K562 (cell line): ENCODE results near the gene ANKRD7. TPM values are rescaled to one million over a fixed set of nuclear protein-coding genes. Genes with fewer than 3 reads are reported as not detected.

Source experiments
- C11orf30 ChIP-seq: fragments of 450-650 bp; IDR thresholded peaks from 2 replicates; pipeline ENCODE4 v1.6.1; 2016; ENCODE audit warnings: low read depth, mild to moderate bottlenecking
- CHD1 ChIP-seq: fragments of 200-600 bp; sonication (generic); IDR thresholded peaks from one replicate; pipeline ENCODE4 v1.6.1; 2012; ENCODE audit warnings: mild to moderate bottlenecking, moderate library complexity, low read length, inconsistent platforms
- ETV6 ChIP-seq, 3 experiments: fragments of 150-350 bp in 1 of 3; sonication (generic) in 1 of 3; formaldehyde crosslinking in 1 of 3; IDR thresholded peaks; 2 replicates each; pipeline versions ENCODE4 v1.6.1 to v1.8.0; 2014 to 2022; ENCODE audit warnings: borderline replicate concordance in 2 of 3, low read depth in 2 of 3, antibody characterized with exemption in 1 of 3, low read length in 1 of 3, mild to moderate bottlenecking in 1 of 3, missing genetic modification reagents in 1 of 3
- MECOM ChIP-seq: fragments of 250-450 bp; sonication (Bioruptor Pico); IDR thresholded peaks from 2 replicates; pipeline ENCODE4 v1.8.0; 2022; ENCODE audit warnings: inconsistent platforms
- MEF2D ChIP-seq: conservative IDR thresholded peaks from 2 replicates; pipeline ENCODE4 v1.6.1; 2016; ENCODE audit warnings: low read depth, missing genetic modification characterization, missing compliant biosample characterization
- PHB ChIP-seq: fragments of 250-450 bp; sonication (Bioruptor Pico); IDR thresholded peaks from 2 replicates; pipeline ENCODE4 v1.5.0; 2021
- SMARCE1 ChIP-seq: fragments of 450-650 bp; IDR thresholded peaks from 2 replicates; pipeline ENCODE4 v1.7.1; 2016; ENCODE audit warnings: mild to moderate bottlenecking
- SPI1 ChIP-seq: IDR thresholded peaks from 2 replicates; pipeline ENCODE4 v1.6.1; 2011; ENCODE audit warnings: low read depth, low read length, control low read depth, borderline replicate concordance
- ZFP1 ChIP-seq: fragments of 450-650 bp; formaldehyde crosslinking; IDR thresholded peaks from 2 replicates; pipeline ENCODE4 v1.4.0; 2020; ENCODE audit warnings: mild to moderate bottlenecking, mixed read lengths
- ZNF384 ChIP-seq: IDR thresholded peaks from 2 replicates; pipeline ENCODE4 v1.6.1; 2012; ENCODE audit warnings: low read depth, low read length, improper control_type of control experiment
- polyA plus RNA-seq, 8 experiments: library from polyadenylated mRNA; depleted of rRNA in 4 of 8; stranded (reverse) in 5 of 8; unstranded in 3 of 8; fragments of >200 nt; fragmentation: Nextera tagmentation in 2 of 8; fragmentation: Illumina TruSeq in 1 of 8; extraction: Ambion mirVana in 2 of 8; extraction: Trizol in 1 of 8; gene quantifications; 2 replicates each; pipeline versions ENCODE4 v1.2.1 to v1.2.3, GENCODE V29; 2011 to 2014; ENCODE audit warnings: inconsistent platforms in 1 of 8, missing spikeins in 1 of 8
- total RNA-seq, 7 experiments: library from RNA; depleted of rRNA in 6 of 7; stranded (reverse); fragments of >200 nt in 6 of 7; fragmentation: Illumina TruSeq in 2 of 7; extraction: Trizol in 2 of 7; gene quantifications; 2 replicates each; pipeline versions ENCODE4 v1.2.1 to v1.2.3, GENCODE V29; 2011 to 2021; ENCODE audit warnings: low replicate concordance in 1 of 7
- TF ChIP-seq, protein P1 (sequence below): fragments of 450-650 bp; formaldehyde crosslinking; IDR thresholded peaks from 2 replicates; pipeline ENCODE4 v1.4.0; 2022; ENCODE audit warnings: mild to moderate bottlenecking, moderate library complexity
- TF ChIP-seq, protein P2 (sequence below): fragments of 200-600 bp; sonication (generic); IDR thresholded peaks from one replicate; pipeline ENCODE4 v1.6.1; 2012; ENCODE audit warnings: mild to moderate bottlenecking, low read depth, low read length, inconsistent platforms

ANKRD7 gene
- total and polyA plus RNA-seq, 9 of the 15 experiments (the other 6 are each of a cell fraction or from before 2014, with no cell fraction given): 0.33 TPM; not detected in 8

DNA sequence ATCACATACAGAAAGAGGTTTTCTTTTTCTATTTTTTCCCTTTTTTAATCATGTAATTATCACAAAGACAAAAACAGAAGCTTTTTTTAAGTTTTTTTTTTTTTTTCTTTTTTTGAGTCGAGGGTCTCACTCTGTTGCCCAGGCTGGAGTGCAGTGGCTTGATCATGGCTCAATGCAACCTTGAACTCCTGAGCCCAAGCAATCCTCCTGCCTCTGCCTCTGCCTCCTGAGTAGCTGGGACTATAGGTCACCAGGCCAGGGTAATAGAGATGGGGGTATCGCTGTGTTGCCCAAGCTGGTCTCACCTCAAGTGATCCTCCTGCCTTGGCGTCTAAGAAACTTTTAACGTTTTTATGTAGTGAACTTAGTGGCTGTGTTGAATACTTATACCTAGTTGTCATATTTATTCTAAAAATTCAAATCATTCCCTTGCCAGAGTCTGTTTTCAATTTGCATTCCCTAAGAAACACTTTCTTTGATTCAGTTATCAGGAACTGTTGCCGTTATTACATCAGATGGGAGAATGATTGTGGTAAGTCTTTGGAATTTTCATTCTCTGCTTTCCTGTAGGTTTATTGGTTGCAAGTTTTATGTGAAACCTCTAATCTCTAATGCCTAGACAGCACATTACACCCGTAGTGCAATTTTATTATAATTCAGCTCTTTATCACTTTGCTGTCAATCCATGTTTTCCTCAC lies 39.2 kb upstream of the ANKRD7 start (continued):
- TF ChIP-seq ETV6 (IDR thresholded peaks at IDR 0.05; ENCODE audit: borderline replicate concordance in 1 of 2, low read depth in 2 of 2, low read length in 1 of 2): no peak
- TF ChIP-seq ETV6 (CRISPR knock-in tag; IDR thresholded peaks at IDR 0.05; ENCODE audit: borderline replicate concordance): no peak
- TF ChIP-seq MECOM (CRISPR knock-in tag): no peak
- peak; percentile 82 for TF ChIP-seq CHD1
- TF ChIP-seq ZFP1: no peak
- TF ChIP-seq, protein P1, sequence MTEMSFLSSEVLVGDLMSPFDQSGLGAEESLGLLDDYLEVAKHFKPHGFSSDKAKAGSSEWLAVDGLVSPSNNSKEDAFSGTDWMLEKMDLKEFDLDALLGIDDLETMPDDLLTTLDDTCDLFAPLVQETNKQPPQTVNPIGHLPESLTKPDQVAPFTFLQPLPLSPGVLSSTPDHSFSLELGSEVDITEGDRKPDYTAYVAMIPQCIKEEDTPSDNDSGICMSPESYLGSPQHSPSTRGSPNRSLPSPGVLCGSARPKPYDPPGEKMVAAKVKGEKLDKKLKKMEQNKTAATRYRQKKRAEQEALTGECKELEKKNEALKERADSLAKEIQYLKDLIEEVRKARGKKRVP (CRISPR knock-in tag): no peak
- no peak for TF ChIP-seq SMARCE1
- TF ChIP-seq MEF2D (tag): no peak
- no peak for TF ChIP-seq SPI1
- TF ChIP-seq, protein P2, sequence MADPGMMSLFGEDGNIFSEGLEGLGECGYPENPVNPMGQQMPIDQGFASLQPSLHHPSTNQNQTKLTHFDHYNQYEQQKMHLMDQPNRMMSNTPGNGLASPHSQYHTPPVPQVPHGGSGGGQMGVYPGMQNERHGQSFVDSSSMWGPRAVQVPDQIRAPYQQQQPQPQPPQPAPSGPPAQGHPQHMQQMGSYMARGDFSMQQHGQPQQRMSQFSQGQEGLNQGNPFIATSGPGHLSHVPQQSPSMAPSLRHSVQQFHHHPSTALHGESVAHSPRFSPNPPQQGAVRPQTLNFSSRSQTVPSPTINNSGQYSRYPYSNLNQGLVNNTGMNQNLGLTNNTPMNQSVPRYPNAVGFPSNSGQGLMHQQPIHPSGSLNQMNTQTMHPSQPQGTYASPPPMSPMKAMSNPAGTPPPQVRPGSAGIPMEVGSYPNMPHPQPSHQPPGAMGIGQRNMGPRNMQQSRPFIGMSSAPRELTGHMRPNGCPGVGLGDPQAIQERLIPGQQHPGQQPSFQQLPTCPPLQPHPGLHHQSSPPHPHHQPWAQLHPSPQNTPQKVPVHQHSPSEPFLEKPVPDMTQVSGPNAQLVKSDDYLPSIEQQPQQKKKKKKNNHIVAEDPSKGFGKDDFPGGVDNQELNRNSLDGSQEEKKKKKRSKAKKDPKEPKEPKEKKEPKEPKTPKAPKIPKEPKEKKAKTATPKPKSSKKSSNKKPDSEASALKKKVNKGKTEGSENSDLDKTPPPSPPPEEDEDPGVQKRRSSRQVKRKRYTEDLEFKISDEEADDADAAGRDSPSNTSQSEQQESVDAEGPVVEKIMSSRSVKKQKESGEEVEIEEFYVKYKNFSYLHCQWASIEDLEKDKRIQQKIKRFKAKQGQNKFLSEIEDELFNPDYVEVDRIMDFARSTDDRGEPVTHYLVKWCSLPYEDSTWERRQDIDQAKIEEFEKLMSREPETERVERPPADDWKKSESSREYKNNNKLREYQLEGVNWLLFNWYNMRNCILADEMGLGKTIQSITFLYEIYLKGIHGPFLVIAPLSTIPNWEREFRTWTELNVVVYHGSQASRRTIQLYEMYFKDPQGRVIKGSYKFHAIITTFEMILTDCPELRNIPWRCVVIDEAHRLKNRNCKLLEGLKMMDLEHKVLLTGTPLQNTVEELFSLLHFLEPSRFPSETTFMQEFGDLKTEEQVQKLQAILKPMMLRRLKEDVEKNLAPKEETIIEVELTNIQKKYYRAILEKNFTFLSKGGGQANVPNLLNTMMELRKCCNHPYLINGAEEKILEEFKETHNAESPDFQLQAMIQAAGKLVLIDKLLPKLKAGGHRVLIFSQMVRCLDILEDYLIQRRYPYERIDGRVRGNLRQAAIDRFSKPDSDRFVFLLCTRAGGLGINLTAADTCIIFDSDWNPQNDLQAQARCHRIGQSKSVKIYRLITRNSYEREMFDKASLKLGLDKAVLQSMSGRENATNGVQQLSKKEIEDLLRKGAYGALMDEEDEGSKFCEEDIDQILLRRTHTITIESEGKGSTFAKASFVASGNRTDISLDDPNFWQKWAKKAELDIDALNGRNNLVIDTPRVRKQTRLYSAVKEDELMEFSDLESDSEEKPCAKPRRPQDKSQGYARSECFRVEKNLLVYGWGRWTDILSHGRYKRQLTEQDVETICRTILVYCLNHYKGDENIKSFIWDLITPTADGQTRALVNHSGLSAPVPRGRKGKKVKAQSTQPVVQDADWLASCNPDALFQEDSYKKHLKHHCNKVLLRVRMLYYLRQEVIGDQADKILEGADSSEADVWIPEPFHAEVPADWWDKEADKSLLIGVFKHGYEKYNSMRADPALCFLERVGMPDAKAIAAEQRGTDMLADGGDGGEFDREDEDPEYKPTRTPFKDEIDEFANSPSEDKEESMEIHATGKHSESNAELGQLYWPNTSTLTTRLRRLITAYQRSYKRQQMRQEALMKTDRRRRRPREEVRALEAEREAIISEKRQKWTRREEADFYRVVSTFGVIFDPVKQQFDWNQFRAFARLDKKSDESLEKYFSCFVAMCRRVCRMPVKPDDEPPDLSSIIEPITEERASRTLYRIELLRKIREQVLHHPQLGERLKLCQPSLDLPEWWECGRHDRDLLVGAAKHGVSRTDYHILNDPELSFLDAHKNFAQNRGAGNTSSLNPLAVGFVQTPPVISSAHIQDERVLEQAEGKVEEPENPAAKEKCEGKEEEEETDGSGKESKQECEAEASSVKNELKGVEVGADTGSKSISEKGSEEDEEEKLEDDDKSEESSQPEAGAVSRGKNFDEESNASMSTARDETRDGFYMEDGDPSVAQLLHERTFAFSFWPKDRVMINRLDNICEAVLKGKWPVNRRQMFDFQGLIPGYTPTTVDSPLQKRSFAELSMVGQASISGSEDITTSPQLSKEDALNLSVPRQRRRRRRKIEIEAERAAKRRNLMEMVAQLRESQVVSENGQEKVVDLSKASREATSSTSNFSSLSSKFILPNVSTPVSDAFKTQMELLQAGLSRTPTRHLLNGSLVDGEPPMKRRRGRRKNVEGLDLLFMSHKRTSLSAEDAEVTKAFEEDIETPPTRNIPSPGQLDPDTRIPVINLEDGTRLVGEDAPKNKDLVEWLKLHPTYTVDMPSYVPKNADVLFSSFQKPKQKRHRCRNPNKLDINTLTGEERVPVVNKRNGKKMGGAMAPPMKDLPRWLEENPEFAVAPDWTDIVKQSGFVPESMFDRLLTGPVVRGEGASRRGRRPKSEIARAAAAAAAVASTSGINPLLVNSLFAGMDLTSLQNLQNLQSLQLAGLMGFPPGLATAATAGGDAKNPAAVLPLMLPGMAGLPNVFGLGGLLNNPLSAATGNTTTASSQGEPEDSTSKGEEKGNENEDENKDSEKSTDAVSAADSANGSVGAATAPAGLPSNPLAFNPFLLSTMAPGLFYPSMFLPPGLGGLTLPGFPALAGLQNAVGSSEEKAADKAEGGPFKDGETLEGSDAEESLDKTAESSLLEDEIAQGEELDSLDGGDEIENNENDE: no peak
- TF ChIP-seq C11orf30: no peak
- TF ChIP-seq ZNF384: no peak
- TF ChIP-seq PHB: no peak
